ENCODE results near the gene ADRB1.

The ADRB1 gene

DNA sequence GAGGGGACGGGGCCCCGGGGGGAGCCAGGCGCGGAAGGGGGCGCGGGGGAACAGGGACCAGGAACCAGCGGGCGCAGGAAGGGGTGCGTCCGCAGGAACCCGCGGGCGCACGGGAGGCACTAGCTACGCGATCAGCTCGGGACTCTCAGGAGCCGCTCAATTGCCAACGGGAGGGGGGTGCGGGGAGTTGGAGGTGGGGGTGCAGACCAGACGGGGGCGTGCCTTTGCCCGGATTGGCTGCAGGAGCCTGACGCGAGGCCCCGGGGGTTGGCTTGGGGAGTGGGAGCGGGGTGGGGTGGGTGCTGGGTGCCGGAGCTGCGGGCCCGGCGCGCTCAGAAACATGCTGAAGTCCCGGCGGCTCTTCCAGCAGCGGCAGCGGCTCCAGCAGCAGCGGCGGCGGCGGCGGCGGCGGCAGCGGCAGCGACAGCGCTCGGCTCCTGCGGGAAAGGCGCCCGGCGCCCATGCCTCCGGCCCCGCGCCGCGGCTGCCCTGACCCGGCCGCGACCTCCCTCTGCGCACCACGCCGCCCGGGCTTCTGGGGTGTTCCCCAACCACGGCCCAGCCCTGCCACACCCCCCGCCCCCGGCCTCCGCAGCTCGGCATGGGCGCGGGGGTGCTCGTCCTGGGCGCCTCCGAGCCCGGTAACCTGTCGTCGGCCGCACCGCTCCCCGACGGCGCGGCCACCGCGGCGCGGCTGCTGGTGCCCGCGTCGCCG lies at the start of gene ADRB1:
TSS of gene ADRB1 (plus strand) at position 335 of the 715 bp plus-strand sequence. CDS start at position 602, 267 bp downstream.
- peak; percentile 44 for DNase-seq

DNA sequence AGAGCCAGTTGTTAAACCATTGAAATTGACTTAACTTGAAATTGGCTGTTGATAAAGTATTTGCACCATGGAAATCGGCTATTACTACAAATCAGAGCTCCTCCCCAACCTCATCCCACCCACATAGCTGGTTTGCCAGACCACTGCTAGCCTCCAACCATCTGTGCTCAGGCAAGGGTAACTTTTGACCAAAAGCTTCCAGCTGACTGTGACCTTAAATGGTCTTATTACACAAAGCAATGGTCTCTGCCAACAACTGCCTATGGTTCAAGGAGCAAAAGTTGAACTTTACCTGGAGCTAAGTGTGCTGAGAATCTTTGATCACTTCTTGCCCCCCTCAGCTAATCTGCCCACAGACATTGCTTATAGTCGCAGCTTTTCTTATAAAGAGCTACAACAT lies 48.5 kb upstream of the ADRB1 start:
- DNase-seq: no peak

GRCh38 chr10:113997428-113997827 lies 46.2 kb upstream of the ADRB1 start:
- DNase-seq: no peak

GRCh38 chr10:113999531-113999930 lies 44.1 kb upstream of the ADRB1 start:
- no peak for DNase-seq

- DNase-seq: no peak
These were observed 43.1 kb upstream of the ADRB1 start for GRCh38 chr10:114000457-114001010.

DNA sequence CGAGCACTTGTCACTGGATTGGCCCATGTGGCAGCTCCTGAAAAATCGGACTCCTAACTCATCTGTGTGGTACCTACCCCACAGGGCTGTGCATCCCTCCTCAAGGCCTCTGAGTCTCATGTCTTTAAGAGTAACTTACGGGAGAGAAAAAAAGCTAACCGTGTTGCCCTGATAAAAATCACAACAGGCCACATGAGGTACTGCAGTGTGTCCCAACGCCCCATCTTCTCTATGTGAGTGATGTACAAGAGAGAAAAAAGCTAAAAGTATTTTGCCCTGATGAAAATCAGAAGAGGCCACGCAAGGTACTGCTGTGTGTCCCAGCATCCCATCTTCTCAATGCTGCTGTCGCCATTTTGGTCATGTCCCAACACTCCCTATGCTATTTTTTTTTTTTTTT lies 41.2 kb upstream of the ADRB1 start:
- no peak for DNase-seq

GRCh38 chr10:114003161-114003941 lies 40.3 kb upstream of the ADRB1 start:
- DNase-seq: no peak

- DNase-seq: no peak
These were observed 34.2 kb upstream of the ADRB1 start for GRCh38 chr10:114009281-114009996.

DNA sequence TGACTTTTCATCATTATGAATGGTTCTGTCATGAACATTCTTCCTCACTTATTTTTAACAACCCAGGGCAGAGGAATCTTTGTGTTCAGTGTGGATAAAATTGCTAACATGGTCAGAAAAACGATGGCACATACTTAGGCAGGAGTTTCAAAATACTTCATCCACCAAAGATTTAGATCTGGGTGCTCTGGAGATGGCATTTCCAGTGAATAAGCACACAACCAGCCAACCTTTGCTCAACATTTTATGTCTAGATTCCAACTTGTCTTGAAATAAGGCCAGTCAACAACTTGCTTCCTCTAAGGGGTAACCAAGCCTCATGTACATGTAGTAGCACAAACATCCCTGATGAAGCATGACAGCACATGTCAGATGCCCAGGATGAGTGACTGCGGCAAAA lies 33.4 kb upstream of the ADRB1 start:
- DNase-seq: no peak

- no peak for DNase-seq
These were observed 31.0 kb upstream of the ADRB1 start for GRCh38 chr10:114012650-114013049.

DNA sequence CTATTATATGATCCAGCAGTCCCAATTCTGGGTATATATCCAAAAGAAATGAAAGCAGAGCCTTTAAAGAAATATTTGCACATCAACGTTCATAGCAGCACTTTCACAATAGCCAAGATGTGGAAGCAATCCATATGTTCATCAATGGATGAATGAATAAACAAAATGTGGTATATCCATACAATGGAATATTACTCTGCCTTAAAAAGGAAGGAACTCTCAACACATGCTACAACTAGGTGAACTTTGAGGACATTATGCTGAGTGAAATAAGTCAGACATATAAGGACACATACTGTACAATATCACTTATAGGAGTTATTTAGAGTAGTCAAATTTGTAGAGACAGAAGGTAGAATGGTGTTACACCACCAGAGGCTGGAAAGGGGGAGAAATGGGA lies 28.0 kb upstream of the ADRB1 start:
- DNase-seq: no peak

DNA sequence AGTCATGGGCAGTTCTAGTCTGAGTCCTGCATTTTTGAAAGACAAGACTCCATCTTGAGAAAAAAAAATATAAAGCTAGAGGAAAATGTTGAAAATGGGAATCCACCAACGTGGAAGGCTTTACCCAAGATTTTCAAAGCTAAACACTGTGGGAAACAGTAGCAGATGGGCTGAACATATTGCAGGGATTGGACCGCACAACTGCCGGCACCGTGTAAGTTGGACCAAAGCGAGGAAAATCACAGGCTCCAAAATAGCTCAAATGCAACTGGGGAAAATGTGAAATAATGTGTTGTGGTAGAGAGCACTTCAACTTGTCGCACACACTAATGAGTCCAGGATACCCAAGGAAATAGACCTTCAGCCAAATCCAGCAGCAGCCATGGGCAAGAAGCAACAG lies 26.4 kb upstream of the ADRB1 start:
- no peak for DNase-seq

GRCh38 chr10:114017873-114018272 lies 25.8 kb upstream of the ADRB1 start:
- no peak for DNase-seq

DNA sequence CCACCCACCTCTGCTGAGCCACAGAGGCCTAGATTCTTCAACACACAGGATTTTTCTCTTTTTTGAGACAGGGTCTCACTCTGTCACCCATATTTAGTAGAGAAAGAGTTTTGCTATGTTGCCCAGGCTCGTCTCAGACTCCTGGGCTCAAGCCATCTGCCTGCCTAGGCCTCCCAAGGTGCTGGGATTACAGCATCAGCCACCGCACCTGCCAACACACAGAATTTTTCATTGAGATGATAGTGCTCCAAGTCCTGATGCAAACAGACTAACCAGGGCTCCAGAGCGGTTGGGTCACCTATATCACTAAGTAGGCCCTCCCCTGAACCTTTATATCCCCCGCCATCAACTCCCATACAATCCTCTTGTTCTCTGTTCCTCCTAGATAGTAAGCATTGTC lies 24.4 kb upstream of the ADRB1 start:
- no peak for DNase-seq

DNA sequence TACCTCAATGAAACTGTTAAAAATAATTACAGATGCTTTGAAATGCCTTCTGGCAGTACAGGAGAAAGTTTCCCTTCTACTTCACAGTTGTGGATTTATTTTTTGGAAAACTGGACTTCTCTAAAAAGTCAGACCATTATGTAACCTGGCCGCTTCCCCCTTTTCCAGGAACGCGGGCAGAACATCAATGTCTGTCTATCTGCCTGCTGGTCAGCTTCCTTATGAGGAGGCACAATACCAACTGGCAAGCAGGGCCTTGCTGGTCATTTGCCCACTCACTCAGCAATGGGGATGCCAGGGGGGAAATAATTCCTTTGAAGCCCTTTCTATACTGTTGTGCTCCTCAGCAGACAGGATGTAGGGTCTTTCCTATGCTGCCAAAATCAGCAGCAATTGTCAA lies 22.5 kb upstream of the ADRB1 start:
- no peak for DNase-seq

DNA sequence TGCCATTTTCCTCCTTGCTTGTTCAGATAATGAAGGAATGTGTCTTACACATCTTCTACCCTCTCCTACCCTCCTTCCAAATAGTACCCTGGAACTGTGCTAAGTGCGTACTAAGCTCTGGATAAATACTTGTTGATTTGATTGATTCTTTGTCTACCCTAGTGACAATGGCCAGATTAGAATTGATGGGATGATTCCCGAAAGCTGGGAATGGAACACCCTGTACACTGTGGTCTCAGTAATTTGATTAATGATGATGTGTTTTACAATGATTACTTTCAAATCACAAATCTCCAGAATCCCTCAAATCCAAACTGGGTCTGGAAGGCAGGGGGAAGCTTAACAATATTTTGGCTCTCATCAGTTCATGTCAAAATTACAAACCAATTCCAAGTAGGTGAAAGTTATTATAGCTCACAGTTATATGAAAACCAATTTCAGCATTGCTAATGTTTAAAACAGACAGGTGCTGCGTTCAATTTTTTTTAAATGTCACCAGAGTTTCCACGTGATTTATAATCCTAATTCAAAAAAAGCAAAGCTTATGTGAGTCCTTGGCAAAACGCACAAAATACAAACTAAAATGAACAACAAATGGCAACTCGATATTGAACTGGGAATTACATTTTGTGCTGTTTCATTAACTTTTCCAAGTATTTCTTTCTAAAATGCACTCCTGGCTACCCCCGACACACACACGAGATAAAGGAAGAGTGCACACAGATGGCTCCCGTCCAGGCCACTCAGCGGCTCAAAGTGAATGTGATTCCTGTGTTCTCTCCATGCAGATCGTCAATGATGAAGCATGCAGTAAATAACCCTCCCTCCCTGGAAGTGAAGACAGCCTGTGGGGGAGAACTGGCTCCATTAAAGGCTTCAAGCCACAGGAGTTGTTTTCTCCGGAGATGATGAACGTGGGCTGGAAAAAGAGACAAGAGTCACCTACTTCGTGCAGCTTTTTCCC lies 21.7 kb upstream of the ADRB1 start:
- no peak for DNase-seq

GRCh38 chr10:114022766-114023597 lies 20.7 kb upstream of the ADRB1 start:
- no peak for DNase-seq

GRCh38 chr10:114024876-114025610 lies 18.6 kb upstream of the ADRB1 start:
- no peak for DNase-seq

GRCh38 chr10:114025611-114026130 lies 18.0 kb upstream of the ADRB1 start:
- no peak for DNase-seq

Data from CD4-positive, alpha-beta T cell treated with Interleukin-6 for 4 hours (primary cell).